Activated naive CD8-positive, alpha-beta T cell (primary cell): ENCODE results near the gene DDX4.
"Not testable (repeated sequence)": the region's sequence is repeated elsewhere in the genome, so short reads cannot be mapped to it uniquely, and the experiment has no call there.

ENCODE experiments used
- H3K27ac Mint-ChIP-seq: one replicate; pipeline ENCODE4 v1.8.0; 2021; ENCODE audit warnings: mixed read lengths
- H3K27me3 Mint-ChIP-seq: one replicate; pipeline ENCODE4 v1.8.0; 2021; ENCODE audit warnings: mixed read lengths
- H3K36me3 Mint-ChIP-seq: one replicate; pipeline ENCODE4 v1.8.0; 2021; ENCODE audit warnings: mixed read lengths
- H3K4me1 Mint-ChIP-seq: one replicate; pipeline ENCODE4 v1.8.0; 2021; ENCODE audit warnings: low read depth, mixed read lengths
- H3K4me3 Mint-ChIP-seq: one replicate; pipeline ENCODE4 v1.8.0; 2021; ENCODE audit warnings: mild to moderate bottlenecking, mixed read lengths
- H3K9me3 Mint-ChIP-seq: one replicate; pipeline ENCODE4 v1.8.0; 2021; ENCODE audit warnings: low read depth, mixed read lengths

Gene DDX4

DNA sequence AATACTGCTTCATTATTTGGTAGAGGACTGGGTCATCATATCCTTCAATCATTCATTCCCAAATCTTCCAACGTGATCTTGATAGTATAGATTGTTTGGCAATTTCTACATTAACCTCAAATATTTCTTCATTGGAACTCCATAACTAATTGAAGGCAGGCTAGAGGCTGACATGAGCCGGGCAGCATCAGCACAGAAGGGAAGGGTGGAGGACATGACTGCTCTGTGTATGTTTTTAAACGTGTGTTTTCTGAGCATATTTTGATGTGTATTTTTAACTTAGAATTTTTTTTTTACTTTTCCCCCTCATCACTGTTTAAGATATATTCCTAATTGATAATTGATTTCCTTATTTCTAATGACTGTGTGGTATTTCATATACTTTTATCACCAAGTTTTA lies 12.6 kb downstream of the DDX4 start:
- no peaks in the 10 kb centered on the region for H3K9me3 Mint-ChIP-seq
- H3K4me1 Mint-ChIP-seq, result no peaks in the 10 kb centered on the region
- no peak overlapping the region for H3K27ac Mint-ChIP-seq
- H3K27me3 Mint-ChIP-seq, result peaks cover 2% of the 10 kb centered on the region
- no peaks in the 10 kb centered on the region for H3K36me3 Mint-ChIP-seq
- H3K4me3 Mint-ChIP-seq, result no peak overlapping the region

GRCh38 chr5:55758231-55758630 lies 20.4 kb downstream of the DDX4 start:
- peaks cover 14% of the 10 kb centered on the region for H3K27me3 Mint-ChIP-seq
- no peak overlapping the region for H3K4me3 Mint-ChIP-seq
- H3K4me1 Mint-ChIP-seq, result peaks cover 7% of the 10 kb centered on the region
- peak overlapping the region; percentile 76 for H3K27ac Mint-ChIP-seq
- H3K36me3 Mint-ChIP-seq, result peaks cover 4% of the 10 kb centered on the region
- no peaks in the 10 kb centered on the region for H3K9me3 Mint-ChIP-seq

DNA sequence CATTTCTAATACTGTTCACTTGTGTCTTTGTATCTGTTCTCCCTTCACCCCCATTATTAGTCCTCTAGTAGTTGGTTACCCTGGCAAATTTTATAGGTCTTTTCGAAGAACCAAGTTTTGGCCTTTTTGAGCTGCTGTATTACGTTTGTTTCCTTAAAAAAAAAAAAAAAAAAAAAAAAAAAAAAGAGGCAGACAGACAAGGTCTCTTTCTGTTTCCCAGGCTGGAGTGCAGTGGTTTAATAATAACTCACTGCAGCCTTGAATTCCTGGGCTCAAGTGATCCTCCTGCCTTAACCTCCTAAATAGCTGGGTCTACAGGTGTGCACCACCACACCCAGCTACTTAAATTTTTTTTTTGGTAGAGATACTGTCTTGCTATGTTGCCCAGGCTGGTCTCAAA lies 20.9 kb downstream of the DDX4 start:
- peak overlapping the region; percentile 50 for H3K4me3 Mint-ChIP-seq
- peaks cover 14% of the 10 kb centered on the region for H3K27me3 Mint-ChIP-seq
- H3K36me3 Mint-ChIP-seq, result peaks cover 4% of the 10 kb centered on the region
- peak overlapping the region; percentile 76 for H3K27ac Mint-ChIP-seq
- H3K9me3 Mint-ChIP-seq, result no peaks in the 10 kb centered on the region
- H3K4me1 Mint-ChIP-seq, result peaks cover 11% of the 10 kb centered on the region

DNA sequence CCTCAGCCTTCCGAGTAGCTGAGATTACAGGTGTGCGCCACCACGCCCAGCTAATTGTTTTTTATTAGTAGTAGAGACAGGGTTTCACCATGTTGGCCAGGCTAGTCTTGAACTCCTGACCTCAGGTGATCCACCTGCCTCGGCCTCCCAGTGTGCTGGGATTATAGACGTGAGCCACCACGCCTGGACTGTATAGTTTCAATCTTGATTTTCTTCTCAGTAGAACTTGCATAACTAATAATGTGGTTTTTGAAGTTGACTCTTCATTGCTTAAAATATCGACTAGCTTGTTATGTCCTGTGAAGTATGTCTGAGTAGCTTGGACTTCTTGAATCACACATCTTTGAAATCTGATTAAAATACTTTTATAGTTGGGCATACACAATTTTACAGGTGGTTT lies 23.9 kb downstream of the DDX4 start:
- H3K36me3 Mint-ChIP-seq, H3K9me3 Mint-ChIP-seq, H3K27ac Mint-ChIP-seq, H3K4me3 Mint-ChIP-seq: not testable (repeated sequence)
- peaks cover 19% of the 10 kb centered on the region for H3K4me1 Mint-ChIP-seq
- H3K27me3 Mint-ChIP-seq, result peaks cover 12% of the 10 kb centered on the region

DNA sequence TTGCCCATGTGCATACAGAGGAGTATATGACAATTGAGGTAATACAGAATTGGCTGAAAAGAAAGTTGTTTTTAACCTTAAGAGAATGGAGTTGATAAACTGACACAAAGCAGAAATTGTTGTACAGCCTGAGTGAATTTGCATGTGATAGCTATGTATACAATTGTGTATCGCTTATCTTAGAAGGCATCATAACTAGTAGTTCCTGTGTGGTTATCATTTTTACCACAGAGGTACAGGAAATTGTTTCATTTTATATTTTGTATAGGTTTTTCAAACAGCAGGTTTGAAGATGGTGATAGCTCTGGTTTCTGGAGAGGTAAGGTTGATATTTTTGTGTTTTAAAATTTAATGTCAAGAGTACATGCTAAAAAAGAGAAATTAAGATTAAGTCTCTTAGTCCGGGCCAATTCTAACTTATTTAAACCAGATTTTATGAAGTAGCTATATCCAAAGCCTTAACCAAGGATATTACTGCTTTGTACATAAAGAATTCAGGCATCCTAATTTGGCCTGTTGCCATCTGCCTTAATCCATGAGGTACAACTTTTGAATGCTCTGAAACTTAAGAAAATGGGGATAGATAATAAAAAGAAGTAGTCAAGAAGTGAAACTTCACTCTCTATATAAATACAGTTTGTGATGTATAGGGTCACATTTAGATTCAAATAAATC lies 26.0 kb downstream of the DDX4 start:
- Mint-ChIP-seq H3K27me3 (peaks cover 9% of the 10 kb centered on the region), H3K27ac (no peak overlapping the region), H3K4me1 (peaks cover 12% of the 10 kb centered on the region), H3K36me3 (peaks cover 4% of the 10 kb centered on the region), H3K9me3 (no peaks in the 10 kb centered on the region), H3K4me3 (no peak overlapping the region)

DNA sequence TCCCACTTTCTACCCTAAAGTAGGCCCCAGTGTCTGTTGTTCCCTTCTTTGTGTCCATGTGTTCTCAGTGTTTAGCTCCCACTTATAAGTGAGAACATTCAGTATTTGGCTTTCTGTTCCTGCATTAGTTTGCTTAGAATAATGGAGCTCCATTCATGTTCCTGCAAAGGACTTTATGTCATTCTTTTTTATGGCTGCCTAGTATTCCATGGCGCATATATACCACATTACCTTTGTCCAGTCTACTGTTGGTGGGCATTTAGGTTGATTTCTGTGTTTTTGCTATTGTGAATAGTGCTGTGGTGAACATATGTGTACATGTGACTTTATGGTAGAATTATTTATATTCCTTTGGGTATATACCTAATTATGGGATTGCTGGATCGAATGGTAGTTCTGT lies 30.4 kb downstream of the DDX4 start:
- H3K4me1 Mint-ChIP-seq, result peaks cover 14% of the 10 kb centered on the region
- H3K4me3 Mint-ChIP-seq, result no peak overlapping the region
- no peak overlapping the region for H3K27ac Mint-ChIP-seq

DNA sequence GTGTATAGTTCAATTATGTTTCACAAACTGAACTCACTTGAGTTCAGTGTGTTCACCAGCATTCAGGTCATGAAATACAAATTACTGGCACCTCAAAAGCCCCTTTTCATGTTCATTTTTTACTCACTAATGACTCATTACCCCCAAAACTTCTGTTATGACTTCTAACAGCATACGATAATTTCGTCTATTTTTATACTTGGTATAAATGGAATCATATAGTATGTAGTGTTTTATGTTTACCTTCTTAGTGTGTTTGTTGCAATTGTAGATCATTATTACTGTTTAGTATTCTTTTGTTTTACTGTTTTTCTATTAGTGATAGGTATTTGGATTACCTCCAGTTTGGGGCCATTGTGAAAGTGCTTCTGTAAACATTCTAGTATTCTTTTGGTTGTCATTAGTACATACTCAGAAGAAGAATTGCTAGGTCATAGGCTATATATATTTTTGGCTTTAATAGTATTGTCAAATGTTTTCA lies 33.4 kb downstream of the DDX4 start:
- Mint-ChIP-seq H3K36me3 (peaks cover 2% of the 10 kb centered on the region), H3K4me1 (peaks cover 2% of the 10 kb centered on the region), H3K9me3 (no peaks in the 10 kb centered on the region), H3K4me3 (no peak overlapping the region), H3K27me3 (no peaks in the 10 kb centered on the region), H3K27ac (no peak overlapping the region)

More for the DNA sequence above, 30.4 kb downstream of the DDX4 start:
- Mint-ChIP-seq H3K36me3 (peaks cover 2% of the 10 kb centered on the region), H3K27me3 (no peaks in the 10 kb centered on the region), H3K9me3 (no peaks in the 10 kb centered on the region)

GRCh38 chr5:55773057-55773456 lies 35.2 kb downstream of the DDX4 start:
- Mint-ChIP-seq H3K27ac (no peak overlapping the region), H3K27me3 (peaks cover 2% of the 10 kb centered on the region), H3K9me3 (no peaks in the 10 kb centered on the region), H3K4me3 (no peak overlapping the region), H3K36me3 (peaks cover 2% of the 10 kb centered on the region), H3K4me1 (peaks cover 2% of the 10 kb centered on the region)

DNA sequence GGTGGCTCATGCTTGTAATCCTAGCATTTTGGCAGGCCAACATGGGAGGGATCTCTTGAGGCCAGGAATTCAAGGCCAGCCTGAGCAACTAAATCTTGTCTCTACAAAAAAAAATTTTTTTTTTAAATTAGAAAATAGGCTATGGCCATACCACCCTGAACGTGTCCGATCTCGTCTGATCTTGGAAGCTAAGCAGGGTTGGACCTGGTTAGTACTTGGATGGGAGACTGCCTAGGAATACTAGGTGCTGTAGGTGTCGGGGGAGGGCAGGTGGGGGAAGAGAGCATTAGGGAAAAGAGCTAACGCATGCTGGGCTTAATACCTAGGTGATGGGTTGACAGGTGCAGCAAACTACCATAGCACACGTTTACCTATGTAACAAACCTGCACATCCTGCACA lies 39.5 kb downstream of the DDX4 start:
- Mint-ChIP-seq H3K4me1 (no peaks in the 10 kb centered on the region), H3K36me3 (no peaks in the 10 kb centered on the region), H3K27me3 (peaks cover 4% of the 10 kb centered on the region), H3K9me3 (no peaks in the 10 kb centered on the region), H3K4me3 (no peak overlapping the region), H3K27ac (no peak overlapping the region)

DNA sequence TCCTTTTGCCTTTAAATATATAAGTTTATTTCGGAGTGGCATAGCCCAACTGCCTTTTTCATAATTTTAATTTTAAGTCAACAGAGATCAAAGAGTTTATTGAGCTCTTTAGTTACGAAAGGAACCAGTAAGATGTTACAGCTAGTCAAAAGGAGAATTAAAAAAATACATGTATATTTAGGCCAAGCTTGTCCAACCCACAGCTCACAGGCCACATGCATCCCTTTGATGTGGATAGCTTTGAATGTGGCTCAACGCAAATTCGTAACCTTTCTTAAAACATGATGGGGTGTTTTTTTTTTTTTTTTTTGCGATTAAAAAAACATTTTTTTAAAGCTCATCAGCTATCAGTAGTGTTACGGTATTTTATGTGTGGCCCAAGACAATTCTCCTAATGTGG lies 63.1 kb downstream of the DDX4 start:
- no peak overlapping the region for H3K27ac Mint-ChIP-seq
- no peaks in the 10 kb centered on the region for H3K9me3 Mint-ChIP-seq
- H3K36me3 Mint-ChIP-seq, result no peaks in the 10 kb centered on the region
- no peak overlapping the region for H3K4me3 Mint-ChIP-seq
- H3K27me3 Mint-ChIP-seq, result peaks cover 2% of the 10 kb centered on the region
- peaks cover 2% of the 10 kb centered on the region for H3K4me1 Mint-ChIP-seq

DNA sequence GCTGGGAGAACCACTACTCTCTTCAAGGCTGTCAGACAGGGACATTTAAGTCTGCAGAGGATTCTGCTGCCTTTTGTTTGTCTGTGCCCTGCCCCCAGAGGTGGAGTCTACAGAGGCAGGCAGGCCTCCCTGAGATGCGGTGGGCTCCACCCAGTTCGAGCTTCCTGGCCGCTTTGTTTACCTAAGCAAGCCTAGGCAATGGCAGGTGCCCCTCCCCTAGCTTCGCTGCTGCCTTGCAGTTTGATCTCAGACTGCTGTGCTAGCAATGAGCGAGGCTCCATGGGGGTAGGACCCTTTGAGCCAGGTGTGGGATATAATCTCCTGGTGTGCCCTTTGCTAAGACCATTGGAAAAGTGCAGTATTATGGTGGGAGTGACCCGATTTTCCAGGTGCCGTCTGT lies 71.0 kb downstream of the DDX4 start:
- H3K4me1 Mint-ChIP-seq, H3K27me3 Mint-ChIP-seq, H3K36me3 Mint-ChIP-seq, H3K27ac Mint-ChIP-seq, H3K4me3 Mint-ChIP-seq: not testable (repeated sequence)
- peaks cover 12% of the 10 kb centered on the region for H3K9me3 Mint-ChIP-seq

DNA sequence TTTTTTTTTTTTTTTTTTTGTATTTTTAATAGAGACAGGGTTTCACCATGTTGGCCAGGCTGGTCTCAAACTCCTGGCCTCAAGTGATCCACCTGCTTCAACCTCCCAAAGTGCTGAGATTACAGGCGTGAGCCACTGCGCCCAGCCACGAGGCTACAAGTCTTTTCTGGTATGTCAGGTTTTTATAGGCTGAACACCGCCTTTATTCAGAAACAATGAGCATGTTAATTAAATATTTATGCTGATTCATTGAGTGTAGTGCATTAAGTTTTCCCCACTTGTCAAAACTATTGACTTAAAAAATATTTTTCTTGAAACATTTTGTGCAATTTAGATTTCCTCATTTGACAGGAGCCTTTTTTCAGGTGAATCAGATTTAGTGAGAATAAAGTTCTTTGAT lies 78.1 kb downstream of the DDX4 start:
- H3K27me3 Mint-ChIP-seq, result peaks cover 14% of the 10 kb centered on the region
- not testable (repeated sequence) for H3K27ac Mint-ChIP-seq, H3K4me3 Mint-ChIP-seq, H3K4me1 Mint-ChIP-seq, H3K36me3 Mint-ChIP-seq, H3K9me3 Mint-ChIP-seq

DNA sequence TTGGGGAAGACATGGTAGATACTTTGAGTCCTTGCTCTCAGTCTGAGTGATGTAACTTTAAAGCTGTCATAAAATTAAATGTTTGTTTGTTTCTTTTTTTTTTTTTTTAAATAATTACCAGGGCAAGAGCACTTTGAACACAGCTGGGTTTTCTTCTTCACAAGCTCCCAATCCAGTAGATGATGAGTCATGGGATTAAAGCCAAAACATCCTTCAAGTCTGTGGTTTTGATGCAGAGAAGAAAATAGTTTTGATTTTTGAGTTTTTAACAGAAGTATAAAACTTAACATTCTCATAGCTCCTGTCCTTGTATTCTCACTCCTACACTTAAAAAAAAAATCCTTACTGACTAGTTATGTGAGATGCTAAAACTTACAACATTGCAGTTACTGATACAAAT lies 78.5 kb downstream of the DDX4 start:
- Mint-ChIP-seq H3K4me3 (no peak overlapping the region), H3K4me1 (peaks cover 2% of the 10 kb centered on the region), H3K9me3 (no peaks in the 10 kb centered on the region), H3K27me3 (peaks cover 18% of the 10 kb centered on the region), H3K27ac (no peak overlapping the region), H3K36me3 (peaks cover 3% of the 10 kb centered on the region)

- H3K9me3 Mint-ChIP-seq, result no peaks in the 10 kb centered on the region
- H3K27me3 Mint-ChIP-seq, result peaks cover 21% of the 10 kb centered on the region
- H3K4me1 Mint-ChIP-seq, result peaks cover 4% of the 10 kb centered on the region
- peaks cover 3% of the 10 kb centered on the region for H3K36me3 Mint-ChIP-seq
- H3K4me3 Mint-ChIP-seq, result no peak overlapping the region
- no peak overlapping the region for H3K27ac Mint-ChIP-seq
These were observed 79.2 kb downstream of the DDX4 start for GRCh38 chr5:55817030-55817429.

GRCh38 chr5:55820488-55820887 lies 82.6 kb downstream of the DDX4 start:
- no peak overlapping the region for H3K4me3 Mint-ChIP-seq
- H3K9me3 Mint-ChIP-seq, result no peaks in the 10 kb centered on the region
- no peak overlapping the region for H3K27ac Mint-ChIP-seq
- peaks cover 43% of the 10 kb centered on the region for H3K27me3 Mint-ChIP-seq
- H3K4me1 Mint-ChIP-seq, result peaks cover 7% of the 10 kb centered on the region
- peaks cover 3% of the 10 kb centered on the region for H3K36me3 Mint-ChIP-seq
